ENCODE data around the gene GATA5.

GATA5 gene

GRCh38 chr20:62470459-62470858 is 5.3 kb downstream of the GATA5 start:
- DNase-seq: no peak
- Histone ChIP-seq H3K4me3 (ENCODE audit: low read depth, low read length) (no peak overlapping the region), H3K4me1 (no peaks in the 10 kb centered on the region; the same call in 1 of the 2 replicates), H3K9me3 (no peaks in the 10 kb centered on the region), H3K36me3 (no peaks in the 10 kb centered on the region), H3K27me3 (peaks cover 19% of the 10 kb centered on the region)
- no peak for TF ChIP-seq CTCF (IDR thresholded peaks at IDR 0.05; ENCODE audit: low read depth, low read length)

DNA sequence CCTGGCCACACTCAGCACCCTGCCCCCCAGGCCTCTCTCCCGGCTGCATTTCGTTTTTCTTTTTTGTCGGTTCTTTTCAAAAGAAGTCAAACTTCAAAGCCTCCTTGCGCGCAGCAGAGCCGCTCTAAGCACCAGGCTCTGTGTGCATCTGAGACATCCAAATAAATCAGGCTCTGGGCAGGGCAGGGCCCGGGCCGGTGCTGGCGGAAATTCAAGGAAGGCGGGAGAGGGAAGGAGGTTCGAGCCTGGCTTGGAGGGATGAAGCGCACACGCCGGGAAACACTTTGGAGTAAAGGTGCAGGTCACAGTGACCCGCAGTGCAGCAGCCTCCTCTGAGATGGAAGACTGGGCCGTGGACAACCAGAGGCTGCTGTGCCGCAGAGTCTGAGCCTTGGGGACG is 5.8 kb downstream of the GATA5 start:
- no peak for TF ChIP-seq CTCF (IDR thresholded peaks at IDR 0.05; ENCODE audit: low read depth, low read length)
- H3K27me3 ChIP-seq: peaks cover 15% of the 10 kb centered on the region
- no peak overlapping the region for H3K4me3 ChIP-seq (ENCODE audit: low read depth, low read length)
- H3K4me1 ChIP-seq: no peaks in the 10 kb centered on the region; the same call in 1 of the 2 replicates
- H3K36me3 ChIP-seq: no peaks in the 10 kb centered on the region
- no peak for DNase-seq
- no peaks in the 10 kb centered on the region for H3K9me3 ChIP-seq

DNA sequence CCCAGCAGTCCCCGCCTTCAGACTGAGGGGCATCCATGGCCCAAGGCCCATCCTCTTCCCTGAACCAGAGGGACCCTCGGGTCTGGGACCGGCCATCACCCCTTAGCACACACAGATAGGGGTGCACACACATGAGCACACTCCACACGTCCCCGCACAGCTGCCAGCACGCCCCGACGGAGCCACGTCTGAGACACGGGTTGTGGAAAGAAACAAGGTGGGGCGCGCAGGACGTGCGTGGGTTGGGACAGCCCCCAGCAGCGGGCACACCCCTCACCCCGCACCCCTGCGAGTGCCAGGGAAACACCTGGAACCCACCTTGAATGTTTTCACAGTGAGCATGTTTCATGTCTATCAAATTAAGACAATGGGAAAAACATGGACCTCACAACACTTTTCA is 6.4 kb downstream of the GATA5 start:
- no peak for TF ChIP-seq CTCF (IDR thresholded peaks at IDR 0.05; ENCODE audit: low read depth, low read length)
- peaks cover 8% of the 10 kb centered on the region for H3K27me3 ChIP-seq
- no peaks in the 10 kb centered on the region; the same call in 1 of the 2 replicates for H3K4me1 ChIP-seq
- no peak for DNase-seq
- H3K9me3 ChIP-seq: no peaks in the 10 kb centered on the region
- no peak overlapping the region for H3K4me3 ChIP-seq (ENCODE audit: low read depth, low read length)
- no peaks in the 10 kb centered on the region for H3K36me3 ChIP-seq

- DNase-seq: no peak
- no peak for TF ChIP-seq CTCF (IDR thresholded peaks at IDR 0.05; ENCODE audit: low read depth, low read length)
- Histone ChIP-seq H3K27me3 (no peaks in the 10 kb centered on the region), H3K4me3 (ENCODE audit: low read depth, low read length) (no peak overlapping the region), H3K4me1 (no peaks in the 10 kb centered on the region), H3K9me3 (no peaks in the 10 kb centered on the region), H3K36me3 (no peaks in the 10 kb centered on the region)
Observed at GRCh38 chr20:62466806-62467537, 8.8 kb downstream of the GATA5 start.

- Histone ChIP-seq H3K4me3 (ENCODE audit: low read depth, low read length) (no peak overlapping the region), H3K4me1 (no peaks in the 10 kb centered on the region), H3K27me3 (no peaks in the 10 kb centered on the region), H3K9me3 (no peaks in the 10 kb centered on the region), H3K36me3 (no peaks in the 10 kb centered on the region)
- no peak for DNase-seq
- no peak for TF ChIP-seq CTCF (IDR thresholded peaks at IDR 0.05; ENCODE audit: low read depth, low read length)
Observed at GRCh38 chr20:62466072-62466760, 9.6 kb downstream of the GATA5 start.

- no peaks in the 10 kb centered on the region for H3K36me3 ChIP-seq
- no peaks in the 10 kb centered on the region for H3K9me3 ChIP-seq
- no peaks in the 10 kb centered on the region for H3K4me1 ChIP-seq
- no peak for DNase-seq
- no peak for TF ChIP-seq CTCF (IDR thresholded peaks at IDR 0.05; ENCODE audit: low read depth, low read length)
- no peaks in the 10 kb centered on the region for H3K27me3 ChIP-seq
- H3K4me3 ChIP-seq (ENCODE audit: low read depth, low read length): no peak overlapping the region
Observed at GRCh38 chr20:62464990-62465389, 10.8 kb downstream of the GATA5 start.
